ENCODE measurements around the gene GTF2H2C.
"Not testable (repeated sequence)": the region's sequence is repeated elsewhere in the genome, so short reads cannot be mapped to it uniquely, and the experiment has no call there.

GTF2H2C gene

DNA sequence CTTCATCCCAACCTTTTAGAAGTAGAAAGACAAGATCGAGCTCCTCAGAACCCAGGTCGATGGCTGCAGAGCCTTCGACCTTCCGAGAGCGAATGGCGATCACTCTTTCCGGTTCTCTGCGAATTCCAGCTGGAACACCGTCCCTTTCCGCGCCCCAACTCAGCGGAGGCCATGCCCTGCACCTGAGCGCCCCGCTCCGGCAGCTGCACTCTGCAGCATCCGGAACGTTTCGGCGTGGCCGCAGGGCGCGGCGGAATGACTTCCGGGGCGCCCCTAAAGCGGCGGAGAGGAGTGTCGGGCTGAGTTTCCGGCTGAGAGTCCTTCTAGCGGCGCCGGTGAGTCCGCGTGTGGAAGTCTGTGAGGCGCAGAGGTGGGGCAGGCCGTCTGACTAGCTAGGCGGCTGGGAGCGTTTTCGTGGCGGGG, at the start of gene GTF2H2C:
GTF2H2C (plus strand) TSS at position 284 of the 423 bp plus-strand sequence. CDS start 4,942 bp downstream, outside the sequence.
- not testable (repeated sequence) for DNase-seq

DNA sequence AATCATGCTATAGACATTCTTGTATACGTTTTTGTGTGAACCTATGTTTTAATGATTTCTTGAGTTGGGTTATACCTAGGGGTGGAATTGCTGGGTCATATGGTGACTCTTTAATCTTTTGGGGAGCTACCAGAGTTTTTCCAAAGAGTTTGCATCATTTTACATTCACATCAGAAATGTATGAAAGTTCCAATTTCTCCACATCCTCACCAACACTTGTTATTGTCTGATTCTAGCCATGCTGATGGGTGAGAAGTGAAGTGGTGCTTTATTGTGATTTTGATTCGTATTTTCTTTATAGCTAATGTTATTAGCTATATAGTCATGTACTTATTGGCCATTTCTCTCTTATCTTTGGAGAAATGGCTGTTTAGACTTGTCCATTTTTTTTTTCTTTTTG, 49.3 kb upstream of the GTF2H2C start:
- DNase-seq: no peak

DNA sequence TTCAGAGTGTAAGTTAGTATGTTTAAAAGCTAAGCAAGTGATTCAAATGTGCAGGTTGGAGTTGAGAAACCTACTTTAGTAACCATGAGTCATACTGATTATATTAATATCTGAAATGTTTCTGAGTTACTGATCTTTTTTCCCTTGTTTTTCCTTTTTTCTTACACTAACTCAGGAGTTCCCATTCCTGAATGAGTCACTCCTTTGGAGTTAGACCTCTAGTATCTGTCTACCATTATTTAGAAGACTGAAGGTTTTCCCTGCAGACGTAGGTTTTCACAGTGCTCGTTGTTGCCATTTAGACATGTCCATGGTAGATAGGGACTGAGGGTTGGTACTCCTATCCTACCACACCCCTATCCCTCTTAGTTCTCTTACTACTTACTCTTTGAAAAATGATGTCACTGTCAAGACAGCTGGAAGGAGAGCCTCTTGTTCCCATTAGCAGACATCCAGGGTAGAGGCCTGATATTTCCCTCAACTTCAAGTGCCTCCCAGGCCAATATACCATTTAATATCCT, 47.2 kb upstream of the GTF2H2C start:
- DNase-seq: no peak

DNA sequence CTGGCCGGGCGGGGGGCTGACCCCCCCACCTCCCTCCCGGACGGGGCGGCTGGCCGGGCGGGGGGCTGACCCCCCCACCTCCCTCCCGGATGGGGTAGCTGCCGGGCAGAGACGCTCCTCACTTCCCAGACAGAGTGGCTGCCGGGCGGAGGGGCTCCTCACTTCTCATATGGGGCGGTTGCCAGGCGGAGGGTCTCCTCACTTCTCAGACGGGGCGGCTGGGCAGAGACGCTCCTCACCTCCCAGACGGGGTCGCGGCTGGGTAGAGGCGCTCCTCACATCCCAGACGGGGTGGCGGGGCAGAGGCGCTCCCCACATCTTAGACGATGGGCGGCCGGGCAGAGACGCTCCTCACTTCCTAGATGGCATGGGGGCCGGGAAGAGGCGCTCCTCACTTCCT, 44.4 kb upstream of the GTF2H2C start:
- not testable (repeated sequence) for DNase-seq

DNA sequence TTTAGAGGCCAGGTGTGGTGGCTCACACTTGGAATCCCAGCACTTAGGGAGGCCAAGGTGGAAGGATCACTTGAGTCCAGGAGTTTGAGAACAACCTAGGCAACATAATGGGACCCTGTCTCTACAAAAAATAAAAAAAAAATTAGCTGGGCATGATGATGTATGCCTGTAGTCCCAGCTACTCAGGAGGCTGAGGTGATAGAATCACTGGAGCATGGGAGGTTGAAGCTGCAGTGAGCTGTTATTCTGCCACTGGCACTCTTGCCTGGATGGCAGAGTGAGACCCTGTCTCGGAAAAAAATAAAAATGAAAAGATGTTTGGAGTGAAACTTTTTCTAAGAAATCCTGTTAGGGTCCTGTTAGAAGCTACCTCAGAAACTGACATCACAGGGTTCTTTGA, 43.2 kb upstream of the GTF2H2C start:
- DNase-seq: no peak

DNA sequence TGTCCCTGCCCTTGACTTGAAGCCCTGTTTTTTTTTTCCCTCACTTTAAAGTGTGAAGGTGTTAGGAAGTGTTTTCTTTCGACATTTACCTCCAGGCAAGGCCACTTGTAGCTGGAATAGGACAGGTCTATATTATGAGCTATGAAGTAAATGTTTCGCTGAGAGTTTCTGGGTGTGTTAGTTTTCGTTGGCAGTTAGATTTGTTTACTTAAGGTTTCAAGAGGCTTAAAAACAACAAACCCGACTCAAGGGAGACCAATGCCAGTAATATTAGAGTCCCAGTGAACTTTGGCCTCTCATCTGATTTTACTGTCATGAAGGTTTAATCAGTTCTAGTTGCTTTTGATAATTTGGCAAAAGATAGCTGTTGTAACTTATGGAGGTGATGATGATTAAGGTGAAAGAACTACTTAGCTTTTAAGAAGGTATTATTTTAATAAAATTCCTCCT, 42.2 kb upstream of the GTF2H2C start:
- DNase-seq: peak; percentile 7

DNA sequence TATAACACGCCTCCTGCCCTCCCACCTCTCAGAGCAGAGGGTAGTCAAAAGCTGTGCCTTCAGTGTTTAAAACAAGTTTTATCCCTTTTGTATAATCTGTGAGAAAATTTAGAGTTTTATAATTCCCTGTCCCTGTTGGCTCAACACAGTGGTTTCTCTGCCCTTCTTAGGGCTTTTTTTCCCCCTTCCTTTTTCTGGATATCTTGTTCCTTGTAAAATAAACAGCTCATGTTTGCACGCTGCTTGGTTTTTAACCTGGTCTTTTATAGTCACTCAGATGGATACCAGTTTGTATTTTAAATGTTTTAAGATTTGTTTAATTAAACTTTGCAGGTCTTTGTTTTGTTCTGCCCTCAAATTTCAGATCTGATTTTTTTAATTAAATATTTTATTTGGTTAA, 40.7 kb upstream of the GTF2H2C start:
- no peak for DNase-seq

DNA sequence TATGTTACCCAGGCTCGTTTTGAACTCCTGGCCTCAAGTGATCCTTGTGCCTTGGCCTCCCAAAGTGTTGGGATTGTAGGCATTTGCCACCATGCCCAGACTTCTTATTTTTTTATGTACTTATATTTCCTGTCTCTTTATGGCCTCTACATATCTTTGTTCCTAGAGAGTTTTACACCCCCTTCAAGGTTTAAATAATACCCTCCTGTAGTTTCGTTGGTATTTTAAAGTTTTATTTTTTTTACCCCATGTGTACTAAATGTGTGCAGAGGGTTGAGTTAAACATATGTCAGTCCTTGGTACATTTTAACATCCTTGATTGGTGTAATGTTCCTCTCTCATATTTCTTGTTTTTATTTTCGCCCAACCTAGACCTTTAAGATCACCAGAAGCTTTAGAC, 38.0 kb upstream of the GTF2H2C start:
- DNase-seq: no peak

DNA sequence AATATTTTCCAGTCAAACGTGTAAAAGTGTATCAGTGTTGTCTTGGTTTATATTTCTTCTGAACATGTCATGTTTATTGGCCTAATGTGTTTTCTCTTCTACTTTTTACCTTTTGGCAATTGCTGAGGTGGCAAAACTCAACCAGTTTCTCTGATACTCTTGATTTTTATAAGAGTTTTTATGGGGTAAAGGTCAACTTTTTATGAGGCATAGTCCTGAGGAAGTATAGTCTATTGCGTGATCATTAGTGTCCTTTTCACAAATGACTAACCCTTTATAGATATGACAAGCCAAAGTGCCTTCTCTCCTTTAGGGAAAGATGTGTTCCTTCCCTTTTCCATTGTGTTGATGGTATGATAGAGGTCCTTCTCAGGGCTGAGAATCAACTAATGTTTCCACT, 34.5 kb upstream of the GTF2H2C start:
- no peak for DNase-seq

DNA sequence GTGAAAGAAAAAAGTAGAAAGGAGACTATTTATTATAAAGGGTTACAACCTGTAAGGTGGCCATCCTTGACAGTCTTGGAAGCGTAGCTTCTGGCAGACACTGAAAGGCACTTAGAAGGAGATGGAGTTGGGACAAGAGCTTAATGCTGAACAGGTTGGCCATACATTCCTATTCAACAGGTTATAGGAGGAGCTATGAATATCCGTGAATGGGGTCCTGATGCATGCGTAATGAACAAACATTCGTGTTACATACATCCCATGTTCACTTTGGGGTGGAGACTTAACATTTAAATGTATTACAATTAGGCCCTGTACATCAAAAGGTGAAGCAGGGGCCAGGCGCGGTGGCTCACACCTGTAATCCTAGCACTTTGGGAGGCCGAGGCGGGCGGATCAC, 33.3 kb upstream of the GTF2H2C start:
- no peak for DNase-seq

DNA sequence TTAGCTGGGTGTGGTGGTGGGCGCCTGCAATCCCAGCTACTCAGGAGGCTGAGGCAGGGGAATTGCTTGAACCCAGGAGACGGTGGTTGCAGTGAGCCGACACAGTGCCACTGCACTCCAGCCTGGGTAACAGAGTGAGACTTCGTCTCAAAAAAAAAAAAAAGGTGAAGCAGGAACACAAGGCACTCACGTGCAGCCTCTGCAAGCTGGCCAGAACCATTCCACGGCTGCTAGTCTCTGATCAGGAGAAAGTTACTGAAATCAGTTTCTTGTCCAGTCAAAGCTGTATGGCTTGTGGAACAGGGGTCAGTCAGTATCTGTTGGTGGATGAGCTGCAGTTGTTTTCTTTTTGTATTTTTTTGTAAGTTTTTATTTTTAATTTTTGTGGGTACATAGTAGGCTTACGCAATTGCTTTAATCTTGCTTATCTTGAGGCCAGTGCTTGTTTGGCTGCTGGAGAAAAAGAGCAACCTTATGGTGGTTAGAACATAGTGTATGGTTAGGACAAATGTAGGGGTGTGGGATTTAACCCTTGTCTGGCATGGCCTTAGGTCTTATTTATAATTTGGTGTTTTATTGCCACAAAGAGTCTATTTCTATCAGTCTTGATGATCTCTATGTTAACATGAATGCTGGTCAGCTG, 32.7 kb upstream of the GTF2H2C start:
- no peak for DNase-seq

DNA sequence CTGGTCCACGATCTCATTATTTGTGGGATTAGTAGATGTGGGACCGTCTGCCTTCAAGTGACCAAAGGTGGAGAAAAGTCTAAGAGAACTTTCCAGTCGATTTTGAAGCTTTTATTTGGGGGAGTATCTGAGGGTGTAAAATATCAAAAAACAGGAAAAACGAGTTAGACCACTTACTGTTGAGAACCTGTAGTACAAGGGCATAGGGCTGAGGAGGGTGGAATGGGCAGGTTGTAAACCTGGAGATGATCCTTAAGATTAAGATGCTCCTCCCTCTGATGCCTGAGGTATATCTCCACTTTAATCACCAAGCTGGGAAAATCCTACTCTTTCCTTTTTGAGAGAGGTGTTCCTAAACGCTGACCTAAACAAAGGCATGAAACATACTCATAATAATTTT, 32.0 kb upstream of the GTF2H2C start:
- DNase-seq: no peak

DNA sequence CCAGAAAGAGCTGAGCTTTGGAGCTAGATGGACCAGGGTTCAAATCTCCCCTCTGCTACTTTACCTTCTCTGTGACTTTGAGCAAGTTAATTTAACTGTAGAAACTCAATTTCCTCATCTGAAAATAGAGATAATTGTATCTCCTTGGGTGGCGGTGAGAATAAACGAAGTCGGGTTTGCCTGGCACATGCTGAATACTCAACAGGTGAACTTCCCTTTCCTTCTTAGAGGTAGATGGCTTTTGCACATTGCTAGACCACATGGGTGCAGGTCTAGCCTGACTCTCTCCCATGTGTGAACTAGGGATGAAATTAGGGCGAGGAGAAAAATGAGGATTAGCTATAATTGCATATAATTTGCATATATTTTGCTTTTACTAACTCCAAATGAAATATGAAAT, 31.4 kb upstream of the GTF2H2C start:
- no peak for DNase-seq

DNA sequence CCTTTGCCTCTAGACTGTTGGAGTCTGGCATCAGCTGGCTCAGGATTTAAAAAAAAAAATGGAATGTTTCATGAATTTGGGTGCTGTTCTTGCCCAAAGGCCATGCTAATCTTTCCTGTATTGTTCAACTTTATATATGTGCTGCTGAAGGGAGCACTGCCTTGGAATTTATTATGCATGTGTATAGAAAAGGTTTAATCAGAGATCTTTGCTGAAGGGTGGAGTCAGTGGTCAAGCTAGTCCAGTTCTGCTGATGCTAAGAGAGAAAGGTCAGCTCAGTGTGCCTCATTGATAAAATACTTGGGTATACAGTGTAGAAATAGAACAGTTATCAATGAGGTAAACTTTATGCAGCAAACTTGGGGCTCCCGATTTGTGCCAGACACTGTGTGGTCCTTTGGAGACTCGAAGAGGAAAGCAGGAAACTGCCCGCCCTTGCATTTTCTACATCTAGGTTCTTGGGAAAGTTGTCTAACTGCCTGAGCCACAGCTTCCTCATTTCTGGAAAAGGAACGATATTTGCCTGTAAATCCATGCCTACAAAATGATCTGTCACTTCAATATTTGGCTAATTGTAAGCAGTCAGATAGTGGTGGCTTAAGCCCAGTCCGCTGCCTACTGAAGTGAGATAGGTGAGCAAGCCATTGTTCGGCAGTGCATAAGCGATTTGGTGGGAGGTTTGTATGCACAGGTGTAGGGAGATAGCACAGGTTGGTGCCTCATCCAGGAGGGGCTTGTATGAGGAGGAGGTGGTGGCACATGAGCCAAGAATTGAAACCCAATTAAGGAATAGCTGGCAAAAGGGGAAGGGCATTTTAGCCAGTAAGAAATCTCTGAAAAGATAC, 29.2 kb upstream of the GTF2H2C start:
- DNase-seq: no peak

DNA sequence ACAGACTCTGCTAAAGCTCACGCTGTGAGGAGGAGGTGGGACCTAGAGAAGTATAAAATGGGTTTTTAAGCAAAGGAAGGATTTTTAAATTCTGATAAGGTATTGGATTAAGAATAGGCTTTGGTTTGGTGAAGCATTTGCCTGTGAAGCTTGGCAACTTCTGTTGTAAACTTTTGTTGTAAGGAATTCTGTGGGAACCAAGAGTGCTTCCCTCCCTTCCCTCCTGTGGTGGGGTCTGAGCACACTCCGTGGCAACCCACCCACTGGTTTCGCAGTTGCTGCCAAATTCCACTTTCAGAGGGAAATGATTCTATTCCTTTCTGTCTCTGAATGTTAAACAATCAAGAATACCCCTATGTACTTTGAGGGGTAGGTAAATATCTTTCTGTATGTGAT, 28.6 kb upstream of the GTF2H2C start:
- DNase-seq: no peak

DNA sequence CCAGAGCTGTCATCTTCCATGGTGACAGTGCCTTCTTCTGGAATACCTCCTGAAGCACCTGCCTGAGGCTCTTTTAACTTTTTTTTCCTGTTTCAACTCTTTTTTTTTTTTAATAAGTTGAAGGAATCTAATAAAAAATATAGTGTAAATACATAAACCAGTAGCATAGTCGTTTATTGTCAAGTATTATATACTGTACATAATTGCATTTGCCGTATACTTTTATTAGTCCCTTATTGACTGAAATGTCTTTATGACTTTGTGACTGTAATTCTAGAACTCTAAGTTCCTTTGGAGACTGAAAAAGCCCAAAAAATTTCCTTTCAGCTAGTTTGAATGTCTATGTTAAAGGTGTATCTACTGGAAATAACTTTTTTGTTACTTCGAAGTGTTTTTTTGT, 22.1 kb upstream of the GTF2H2C start:
- not testable (repeated sequence) for DNase-seq

DNA sequence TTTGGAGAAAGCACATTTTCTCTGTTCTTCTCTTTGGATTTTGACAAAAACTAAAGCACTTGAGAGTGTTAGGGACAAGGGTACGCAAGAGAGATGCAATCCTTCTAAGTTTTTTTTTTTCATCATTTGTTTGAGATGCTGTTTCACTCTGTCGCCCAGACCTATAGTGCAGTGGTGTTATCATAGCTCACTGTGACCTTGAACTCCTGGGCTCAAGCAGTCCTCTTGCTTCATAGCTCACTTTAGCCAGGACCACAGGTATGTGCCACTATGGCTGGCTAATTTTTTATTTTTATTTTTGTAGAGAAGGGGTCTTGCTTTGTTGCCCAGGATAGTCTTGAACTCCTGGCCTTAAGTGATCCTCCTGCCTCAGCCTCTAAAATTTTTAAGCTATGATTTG, 21.3 kb upstream of the GTF2H2C start:
- DNase-seq: not testable (repeated sequence)

DNA sequence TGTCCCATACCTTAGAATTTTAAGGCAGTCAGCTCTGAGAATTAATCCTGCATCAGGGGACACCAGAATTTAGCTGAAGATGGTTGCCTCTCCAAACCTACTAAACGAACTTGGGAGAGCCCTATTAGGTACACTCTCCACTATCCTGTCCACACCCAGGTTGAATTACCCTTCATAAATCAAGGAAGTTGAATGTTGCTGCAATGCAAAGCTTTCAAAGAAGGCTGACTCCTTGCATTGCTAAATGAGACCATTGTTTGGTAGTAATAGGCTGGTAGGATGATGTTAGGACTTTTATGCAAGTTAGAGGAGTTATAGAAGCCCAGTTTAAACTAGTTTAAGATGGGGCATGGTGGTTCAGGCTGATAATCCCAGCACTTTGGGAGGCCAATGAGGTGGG, 18.6 kb upstream of the GTF2H2C start:
- DNase-seq: not testable (repeated sequence)

DNA sequence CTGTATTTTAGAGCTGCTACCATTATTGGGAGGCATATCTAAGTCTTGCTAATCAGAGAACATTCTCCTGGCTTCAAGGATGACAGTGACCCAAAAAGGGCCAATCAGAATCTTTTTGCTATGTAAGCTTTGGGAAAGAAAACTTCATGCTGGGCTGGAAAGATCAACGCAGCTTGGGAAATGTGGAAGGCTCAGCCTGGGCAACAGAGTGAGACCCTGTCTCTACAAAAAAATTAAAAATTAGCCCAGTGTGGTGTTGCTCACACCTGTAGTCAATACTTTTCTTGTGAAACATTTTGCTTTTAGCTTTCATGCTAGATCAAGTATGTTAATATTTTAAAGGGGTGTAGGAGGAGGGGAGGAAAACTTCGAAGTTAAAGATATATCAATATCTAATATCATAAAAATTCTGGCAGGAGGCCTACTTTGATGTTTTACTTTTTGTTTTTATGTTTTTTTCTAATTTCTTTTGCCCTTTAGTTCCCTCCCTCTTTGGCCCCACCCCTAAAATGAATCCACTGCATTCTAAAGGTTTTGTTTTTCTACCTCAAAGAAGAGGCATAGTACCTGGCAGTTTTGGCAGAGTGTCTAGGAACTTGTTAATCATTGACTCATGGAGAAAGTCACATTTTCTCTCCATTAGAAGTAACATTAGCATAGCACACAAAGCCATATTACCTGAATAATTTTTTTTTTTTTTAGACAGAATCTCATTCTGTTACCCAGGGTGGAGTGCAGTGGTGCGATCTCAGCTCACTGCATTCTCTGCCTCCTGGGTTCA, 17.0 kb upstream of the GTF2H2C start:
- DNase-seq: not testable (repeated sequence)

DNA sequence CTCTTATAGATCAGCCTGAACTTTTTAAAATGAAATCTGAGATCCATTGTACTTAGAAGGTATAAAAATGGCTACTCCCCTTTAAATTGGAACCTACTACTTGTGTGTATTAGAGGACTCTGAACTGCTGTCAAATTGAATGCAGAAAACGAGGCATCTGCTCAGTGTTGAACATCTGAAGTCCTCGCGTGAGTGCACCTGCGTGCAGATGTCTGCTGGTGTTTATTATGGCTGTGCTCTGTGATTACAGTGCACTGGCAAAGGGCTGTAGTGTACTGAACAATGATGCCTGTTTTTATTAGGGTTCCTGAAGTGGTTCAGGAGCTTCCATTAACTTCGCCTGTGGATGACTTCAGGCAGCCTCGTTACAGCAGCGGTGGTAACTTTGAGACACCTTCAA, 15.4 kb upstream of the GTF2H2C start:
- not testable (repeated sequence) for DNase-seq

DNA sequence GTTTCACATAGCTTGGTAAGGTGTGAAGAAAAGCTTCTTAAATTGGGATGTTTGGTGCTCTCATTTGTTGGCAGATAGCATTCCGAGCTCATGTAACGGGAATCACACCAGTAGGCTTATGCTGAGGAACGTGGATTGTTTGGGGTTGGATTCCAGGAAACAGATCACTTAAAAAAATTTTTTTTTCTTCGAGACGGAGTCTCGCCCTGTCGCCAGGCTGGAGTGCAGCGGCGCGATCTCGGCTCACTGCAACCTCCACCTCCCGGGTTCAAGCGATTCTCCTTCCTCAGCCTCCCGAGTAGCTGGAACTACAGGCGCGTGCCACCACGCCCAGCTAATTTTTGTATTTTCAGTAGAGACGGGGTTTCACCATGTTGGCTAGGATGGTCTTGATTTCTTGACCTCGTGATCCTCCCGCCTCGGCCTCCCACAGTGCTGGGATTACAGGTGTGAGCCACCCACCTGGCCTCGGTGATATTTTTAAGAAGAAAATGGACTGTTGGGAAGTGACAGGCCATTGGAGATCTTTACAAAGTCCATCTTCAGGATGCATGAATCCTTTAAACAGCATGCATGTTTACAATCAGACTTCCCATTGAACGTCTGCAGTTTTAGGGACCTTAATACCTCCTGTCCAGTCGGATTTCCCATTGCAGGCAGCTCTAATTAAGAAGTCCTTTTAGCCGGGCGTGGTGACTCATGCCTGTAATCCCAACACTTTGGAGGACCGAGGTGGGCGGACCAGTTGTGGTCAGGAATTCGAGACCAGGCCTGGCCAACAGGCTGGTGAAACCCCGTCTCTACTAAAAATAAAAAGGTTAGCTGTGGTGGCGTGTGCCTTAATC, 818 bp downstream of the GTF2H2C start:
- not testable (repeated sequence) for DNase-seq

DNA sequence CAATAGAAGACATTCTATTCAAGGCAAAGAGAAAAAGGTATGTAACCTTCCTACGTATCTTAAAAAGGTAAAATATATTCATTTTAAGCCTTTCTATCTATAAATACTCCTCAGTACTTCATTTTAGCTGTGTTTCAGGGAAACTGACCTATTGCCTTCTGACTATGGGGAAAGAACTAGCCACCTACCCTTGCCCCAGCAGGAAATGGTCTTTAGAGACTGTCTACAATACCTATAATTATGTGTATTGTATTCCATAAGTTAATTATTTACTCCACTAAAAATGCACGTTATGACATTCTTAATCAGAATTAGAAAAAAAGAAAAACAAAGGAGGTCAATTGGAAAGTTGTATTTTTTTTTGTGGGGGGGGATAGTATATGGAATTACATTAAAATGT, 6.2 kb downstream of the GTF2H2C start:
- not testable (repeated sequence) for DNase-seq
